Stimulated activated naive CD8-positive, alpha-beta T cell treated with anti-CD3 and anti-CD28 coated beads, Interleukin-15, amount 100 ng/mL, for 72 hours (primary cell): ENCODE data around the gene CEACAM8.
"Not testable (repeated sequence)": the region's sequence is repeated elsewhere in the genome, so short reads cannot be mapped to it uniquely, and the experiment has no call there.

Experiments used
- ATAC-seq: fragments of 150-1000 bp; cut with Tn5 transposase; 2 replicates; pipeline ENCODE4 v1.10.0; 2021; ENCODE audit warnings: mild to moderate bottlenecking, moderate library complexity
- DNase-seq, 2 donors: peaks; one replicate each; pipeline ENCODE4 v3.0.0; 2021 to 2022
- H3K27ac Mint-ChIP-seq, 2 donors: one replicate each; pipeline ENCODE4 v1.8.0; 2022; ENCODE audit warnings: mild to moderate bottlenecking in 2 of 2, mixed read lengths in 2 of 2, moderate library complexity in 2 of 2
- H3K27me3 Mint-ChIP-seq: one replicate; pipeline ENCODE4 v1.8.0; 2022; ENCODE audit warnings: mixed read lengths
- H3K4me1 Mint-ChIP-seq: one replicate; pipeline ENCODE4 v1.8.0; 2022; ENCODE audit warnings: mild to moderate bottlenecking, mixed read lengths
- H3K4me3 Mint-ChIP-seq, 2 donors: one replicate each; pipeline ENCODE4 v1.8.0; 2022; ENCODE audit warnings: mild to moderate bottlenecking in 2 of 2, mixed read lengths in 2 of 2, moderate library complexity in 1 of 2
- H3K9me3 Mint-ChIP-seq, 2 donors: one replicate each; pipeline ENCODE4 v1.8.0; 2022; ENCODE audit warnings: mixed read lengths in 2 of 2

The CEACAM8 gene

GRCh38 chr19:42594617-42595489 lies at the start of gene CEACAM8:
Gene CEACAM8 (minus strand): TSS chr19:42594924. CDS start chr19:42594828, 96 bp downstream.
- H3K9me3 Mint-ChIP-seq: no peaks in the 10 kb centered on the region
- H3K27ac Mint-ChIP-seq: peak within 1 kb of the TSS; percentile 31 to 84
- ATAC-seq (no peak), DNase-seq (no peak)
- peaks cover 10% of the 10 kb centered on the region for H3K4me1 Mint-ChIP-seq
- H3K27me3 Mint-ChIP-seq: peaks cover 35% of the 10 kb centered on the region
- H3K4me3 Mint-ChIP-seq: no peak within 1 kb of the TSS

DNA sequence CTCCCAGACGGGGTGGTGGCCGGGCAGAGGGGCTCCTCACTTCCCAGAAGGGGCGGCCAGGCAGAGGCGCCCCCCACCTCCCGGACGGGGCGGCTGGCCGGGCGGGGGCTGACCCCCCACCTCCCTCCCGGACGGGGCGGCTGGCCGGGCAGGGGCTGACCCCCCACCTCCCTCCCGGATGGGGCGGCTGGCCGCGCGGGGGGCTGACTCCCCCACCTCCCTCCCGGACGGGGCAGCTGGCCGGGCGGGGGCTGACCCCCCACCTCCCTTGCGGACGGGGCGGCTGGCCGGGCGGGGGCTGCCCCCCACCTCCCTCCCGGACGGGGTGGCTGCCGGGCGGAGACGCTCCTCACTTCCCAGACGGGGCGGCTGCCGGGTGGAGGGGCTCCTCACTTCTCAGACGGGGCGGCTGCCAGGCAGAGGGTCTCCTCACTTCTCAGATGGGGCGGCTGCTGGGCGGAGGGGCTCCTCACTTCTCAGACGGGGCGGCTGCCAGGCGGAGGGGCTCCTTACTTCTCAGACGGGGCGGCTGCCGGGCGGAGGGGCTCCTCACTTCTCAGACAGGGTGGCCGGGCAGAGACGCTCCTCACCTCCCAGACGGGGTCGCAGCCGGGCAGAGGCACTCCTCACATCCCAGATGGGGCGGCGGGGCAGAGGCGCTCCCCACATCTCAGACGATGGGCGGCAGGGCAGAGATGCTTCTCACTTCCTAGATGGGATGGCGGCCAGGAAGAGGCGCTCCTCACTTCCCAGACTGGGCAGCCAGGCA lies 44.8 kb upstream of the CEACAM8 start:
- H3K27ac Mint-ChIP-seq, H3K4me3 Mint-ChIP-seq, ATAC-seq, H3K4me1 Mint-ChIP-seq, H3K9me3 Mint-ChIP-seq, DNase-seq: not testable (repeated sequence)
- peaks cover 28% of the 10 kb centered on the region for H3K27me3 Mint-ChIP-seq

DNA sequence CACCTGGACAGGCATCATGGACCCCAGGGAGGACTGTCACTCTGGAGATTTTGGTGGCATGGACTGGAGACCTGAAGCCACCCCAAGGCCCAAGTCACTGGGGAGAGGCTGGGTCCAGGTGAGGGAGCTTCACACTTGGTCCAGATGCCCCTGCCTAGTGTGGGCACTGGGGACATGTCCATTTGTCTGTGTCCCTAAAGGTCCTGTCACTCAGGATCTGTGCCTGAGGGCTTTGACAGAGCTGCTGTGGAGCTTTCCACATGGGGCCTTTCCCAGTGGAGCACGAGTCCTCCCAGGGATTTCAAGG lies 40.5 kb upstream of the CEACAM8 start:
- DNase-seq (no peak), ATAC-seq (peak; percentile 42)
- peaks cover 37% of the 10 kb centered on the region for H3K27me3 Mint-ChIP-seq
- no peak overlapping the region for H3K27ac Mint-ChIP-seq
- H3K9me3 Mint-ChIP-seq: peaks cover 0 to 2% of the 10 kb centered on the region in 2 donors
- no peak overlapping the region for H3K4me3 Mint-ChIP-seq
- peaks cover 7% of the 10 kb centered on the region for H3K4me1 Mint-ChIP-seq

- peak; percentile 70 for ATAC-seq
- peak; percentile 35 to 53 for DNase-seq
- Mint-ChIP-seq H3K4me3 (no peak overlapping the region), H3K27me3 (peaks cover 37% of the 10 kb centered on the region), H3K27ac (peak overlapping the region in 1 of 2 donors; percentile 2), H3K9me3 (no peaks in the 10 kb centered on the region), H3K4me1 (peaks cover 11% of the 10 kb centered on the region)
These were observed 39.9 kb upstream of the CEACAM8 start for GRCh38 chr19:42634409-42635232.

DNA sequence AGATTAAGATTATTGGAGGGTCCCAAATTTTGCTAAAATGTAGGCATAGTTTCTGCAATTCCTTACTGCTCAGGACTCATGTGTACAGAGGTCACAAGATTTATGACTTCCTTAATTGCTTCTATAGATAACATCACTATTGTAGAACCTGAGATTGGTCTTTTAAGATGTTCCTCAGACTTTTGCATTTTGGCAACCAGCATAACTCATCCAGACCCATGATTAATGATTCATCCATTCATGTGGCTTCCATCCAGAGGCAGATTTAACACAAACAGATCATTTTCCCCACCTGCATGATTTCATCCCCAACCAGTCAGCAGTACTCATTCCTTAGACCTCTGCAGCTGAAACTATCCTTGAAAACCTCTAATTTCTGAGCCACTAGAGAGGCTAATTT lies 34.5 kb upstream of the CEACAM8 start:
- H3K27ac Mint-ChIP-seq: no peak overlapping the region
- no peak for ATAC-seq
- no peak for DNase-seq

GRCh38 chr19:42628411-42629140 lies 33.9 kb upstream of the CEACAM8 start:
- H3K4me1 Mint-ChIP-seq: peaks cover 23% of the 10 kb centered on the region
- peaks cover 29% of the 10 kb centered on the region for H3K27me3 Mint-ChIP-seq
- H3K9me3 Mint-ChIP-seq: no peaks in the 10 kb centered on the region
- DNase-seq (peak; percentile 20 to 27), ATAC-seq (peak; percentile 95)
- H3K4me3 Mint-ChIP-seq: peak overlapping the region in 1 of 2 donors; percentile 2
- H3K27ac Mint-ChIP-seq: peak overlapping the region in 1 of 2 donors; percentile 7

More for the DNA sequence above, 34.5 kb upstream of the CEACAM8 start:
- Mint-ChIP-seq H3K27me3 (peaks cover 32% of the 10 kb centered on the region), H3K4me3 (no peak overlapping the region), H3K9me3 (no peaks in the 10 kb centered on the region), H3K4me1 (peaks cover 23% of the 10 kb centered on the region)

GRCh38 chr19:42627916-42628315 lies 33.2 kb upstream of the CEACAM8 start:
- H3K9me3 Mint-ChIP-seq: no peaks in the 10 kb centered on the region
- DNase-seq: no peak
- H3K4me3 Mint-ChIP-seq: no peak overlapping the region
- peaks cover 23% of the 10 kb centered on the region for H3K4me1 Mint-ChIP-seq
- ATAC-seq: no peak
- peaks cover 22% of the 10 kb centered on the region for H3K27me3 Mint-ChIP-seq
- H3K27ac Mint-ChIP-seq: no peak overlapping the region

DNA sequence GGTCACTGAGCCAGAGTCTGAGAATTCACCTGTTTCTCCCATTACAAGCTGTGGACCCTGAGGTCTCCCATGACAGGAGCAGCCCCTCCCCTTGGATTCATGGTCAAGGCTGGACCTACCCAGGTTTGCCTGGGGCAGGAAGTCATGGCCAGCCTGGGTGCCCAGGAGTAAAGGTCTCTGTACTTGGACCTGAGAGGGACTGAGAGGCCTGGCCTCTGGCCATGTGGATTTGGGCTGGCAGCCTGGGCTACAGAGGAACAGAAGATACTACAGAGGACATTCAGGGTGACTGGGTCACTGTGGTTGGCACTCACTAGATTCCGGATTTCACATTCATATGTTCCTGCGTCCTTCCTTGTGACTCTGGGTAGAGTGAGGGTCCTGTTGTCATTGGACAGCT lies 31.5 kb upstream of the CEACAM8 start:
- Mint-ChIP-seq H3K27me3 (peaks cover 15% of the 10 kb centered on the region), H3K4me3 (no peak overlapping the region), H3K9me3 (no peaks in the 10 kb centered on the region)

GRCh38 chr19:42619271-42619670 lies 24.5 kb upstream of the CEACAM8 start:
- no peak for ATAC-seq
- no peaks in the 10 kb centered on the region for H3K9me3 Mint-ChIP-seq
- peaks cover 28% of the 10 kb centered on the region for H3K27me3 Mint-ChIP-seq
- H3K27ac Mint-ChIP-seq: no peak overlapping the region
- H3K4me1 Mint-ChIP-seq: no peaks in the 10 kb centered on the region
- no peak for DNase-seq
- no peak overlapping the region for H3K4me3 Mint-ChIP-seq

More for the DNA sequence above, 31.5 kb upstream of the CEACAM8 start:
- ATAC-seq (no peak), DNase-seq (no peak)
- peaks cover 23% of the 10 kb centered on the region for H3K4me1 Mint-ChIP-seq
- H3K27ac Mint-ChIP-seq: no peak overlapping the region

DNA sequence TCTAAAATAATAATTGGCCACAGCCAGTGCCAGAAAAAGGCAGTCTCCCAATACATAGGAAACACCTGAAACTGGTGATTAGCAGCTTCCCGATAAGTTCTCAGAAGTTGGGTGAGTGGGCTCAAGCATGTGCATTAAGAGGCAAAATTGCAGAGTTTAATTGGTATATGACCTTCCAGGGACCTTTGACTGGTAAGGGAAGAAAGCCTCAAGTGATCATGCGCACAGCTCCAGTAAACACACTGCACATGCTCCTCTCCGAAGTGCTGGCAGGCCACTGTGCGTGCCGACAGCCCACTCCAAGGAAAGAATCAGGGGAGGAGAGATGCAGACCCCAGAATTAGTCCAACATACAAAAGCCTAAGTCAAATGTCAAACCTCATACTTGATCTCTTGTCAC lies 18.9 kb upstream of the CEACAM8 start:
- Mint-ChIP-seq H3K9me3 (no peaks in the 10 kb centered on the region), H3K4me3 (no peak overlapping the region), H3K4me1 (no peaks in the 10 kb centered on the region), H3K27me3 (peaks cover 33% of the 10 kb centered on the region), H3K27ac (no peak overlapping the region)
- ATAC-seq: no peak
- no peak for DNase-seq

DNA sequence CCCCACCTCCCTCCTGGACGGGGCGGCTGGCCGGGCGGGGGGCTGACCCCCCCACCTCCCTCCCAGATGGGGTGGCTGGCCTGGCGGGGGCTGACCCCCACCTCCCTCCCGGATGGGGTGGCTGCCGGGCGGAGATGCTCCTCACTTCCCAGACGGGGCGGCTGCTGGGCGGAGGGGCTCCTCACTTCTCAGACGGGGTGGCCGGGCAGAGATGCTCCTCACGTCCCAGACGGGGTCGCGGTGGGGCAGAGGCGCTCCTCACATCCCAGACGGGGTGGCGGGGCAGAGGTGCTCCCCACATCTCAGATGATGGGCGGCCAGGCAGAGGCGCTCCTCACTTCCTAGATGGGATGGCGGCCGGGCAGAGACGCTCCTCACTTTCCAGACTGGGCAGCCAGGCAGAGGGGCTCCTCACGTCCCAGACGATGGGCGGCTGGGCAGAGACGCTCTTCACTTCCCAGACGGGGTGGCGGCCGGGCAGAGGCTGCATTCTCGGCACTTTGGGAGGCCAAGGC lies 15.7 kb upstream of the CEACAM8 start:
- not testable (repeated sequence) for H3K4me3 Mint-ChIP-seq, ATAC-seq, H3K9me3 Mint-ChIP-seq, H3K27ac Mint-ChIP-seq, DNase-seq, H3K4me1 Mint-ChIP-seq
- peaks cover 44% of the 10 kb centered on the region for H3K27me3 Mint-ChIP-seq

DNA sequence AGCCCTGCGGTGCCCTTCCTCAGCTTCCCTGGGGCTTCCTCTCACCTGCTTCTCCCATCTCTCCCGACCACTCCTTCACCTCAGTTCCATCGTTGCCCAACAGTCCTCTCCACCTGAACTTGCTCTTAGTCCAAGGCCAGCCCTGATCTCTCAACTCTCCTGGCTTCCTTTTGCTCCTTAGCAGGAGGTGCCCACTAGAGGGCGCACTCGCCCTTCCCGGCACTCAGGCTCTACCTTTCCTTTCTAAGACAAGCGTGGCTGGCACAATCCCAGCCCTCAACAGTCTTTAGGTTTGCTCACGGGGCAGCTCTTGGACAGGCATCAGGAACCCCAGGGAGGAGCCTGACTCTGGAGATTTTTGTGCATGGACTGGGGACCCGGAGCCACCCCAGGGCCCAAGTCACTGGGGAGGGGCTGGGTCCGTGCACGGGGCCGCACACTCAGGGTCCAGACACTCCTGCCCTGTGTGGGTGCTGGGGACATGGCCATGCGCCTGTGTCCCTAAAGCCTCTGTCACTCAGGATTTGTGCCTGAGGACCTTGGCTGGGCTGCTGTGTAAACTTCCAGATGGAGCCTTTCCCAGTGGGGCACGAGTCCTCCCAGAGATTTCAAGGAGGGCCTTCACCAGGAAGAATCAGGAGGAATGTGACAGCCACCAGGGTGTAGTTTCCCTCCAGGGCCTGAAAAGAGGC lies 12.1 kb upstream of the CEACAM8 start:
- Mint-ChIP-seq H3K27me3 (peaks cover 50% of the 10 kb centered on the region), H3K9me3 (no peaks in the 10 kb centered on the region), H3K27ac (no peak overlapping the region), H3K4me1 (no peaks in the 10 kb centered on the region), H3K4me3 (no peak overlapping the region)
- DNase-seq: peak; percentile 53 to 54
- ATAC-seq: peak; percentile 64

- DNase-seq (no peak), ATAC-seq (no peak)
- no peak overlapping the region for H3K4me3 Mint-ChIP-seq
- no peaks in the 10 kb centered on the region for H3K9me3 Mint-ChIP-seq
- no peaks in the 10 kb centered on the region for H3K4me1 Mint-ChIP-seq
- peaks cover 64% of the 10 kb centered on the region for H3K27me3 Mint-ChIP-seq
- H3K27ac Mint-ChIP-seq: no peak overlapping the region
These were observed 7.2 kb upstream of the CEACAM8 start for GRCh38 chr19:42601811-42602443.
